GM21825 (cell line): ENCODE data around the gene RD3L.
A peak's percentile ranks its signal among the peaks of the same experiment; 100 is the strongest.
"Not testable (repeated sequence)": the region's sequence is repeated elsewhere in the genome, so short reads cannot be mapped to it uniquely, and the experiment has no call there.

Source experiments
- ATAC-seq: cut with Tn5 transposase; IDR thresholded peaks from one replicate; pipeline ENCODE4 v1.9.1; 2021; ENCODE audit warnings: mild to moderate bottlenecking, moderate library complexity; ENCODE audit not compliant: unreplicated experiment

Gene RD3L

GRCh38 chr14:103928011-103928890 lies 14.1 kb downstream of the RD3L start, which contains the start of gene TDRD9:
TDRD9 (plus strand) TSS chr14:103928456; CDS start chr14:103928510, 54 bp downstream.
- no peak for ATAC-seq

GRCh38 chr14:103927566-103927965 lies 14.8 kb downstream of the RD3L start:
- ATAC-seq, result no peak

- ATAC-seq, result no peak
Measured at GRCh38 chr14:103925316-103925715, 17.0 kb downstream of the RD3L start.

- ATAC-seq, result no peak
Measured at GRCh38 chr14:103923863-103924262, 18.5 kb downstream of the RD3L start.

- ATAC-seq, result not testable (repeated sequence)
Measured at GRCh38 chr14:103921855-103922200, 20.5 kb downstream of the RD3L start.

DNA sequence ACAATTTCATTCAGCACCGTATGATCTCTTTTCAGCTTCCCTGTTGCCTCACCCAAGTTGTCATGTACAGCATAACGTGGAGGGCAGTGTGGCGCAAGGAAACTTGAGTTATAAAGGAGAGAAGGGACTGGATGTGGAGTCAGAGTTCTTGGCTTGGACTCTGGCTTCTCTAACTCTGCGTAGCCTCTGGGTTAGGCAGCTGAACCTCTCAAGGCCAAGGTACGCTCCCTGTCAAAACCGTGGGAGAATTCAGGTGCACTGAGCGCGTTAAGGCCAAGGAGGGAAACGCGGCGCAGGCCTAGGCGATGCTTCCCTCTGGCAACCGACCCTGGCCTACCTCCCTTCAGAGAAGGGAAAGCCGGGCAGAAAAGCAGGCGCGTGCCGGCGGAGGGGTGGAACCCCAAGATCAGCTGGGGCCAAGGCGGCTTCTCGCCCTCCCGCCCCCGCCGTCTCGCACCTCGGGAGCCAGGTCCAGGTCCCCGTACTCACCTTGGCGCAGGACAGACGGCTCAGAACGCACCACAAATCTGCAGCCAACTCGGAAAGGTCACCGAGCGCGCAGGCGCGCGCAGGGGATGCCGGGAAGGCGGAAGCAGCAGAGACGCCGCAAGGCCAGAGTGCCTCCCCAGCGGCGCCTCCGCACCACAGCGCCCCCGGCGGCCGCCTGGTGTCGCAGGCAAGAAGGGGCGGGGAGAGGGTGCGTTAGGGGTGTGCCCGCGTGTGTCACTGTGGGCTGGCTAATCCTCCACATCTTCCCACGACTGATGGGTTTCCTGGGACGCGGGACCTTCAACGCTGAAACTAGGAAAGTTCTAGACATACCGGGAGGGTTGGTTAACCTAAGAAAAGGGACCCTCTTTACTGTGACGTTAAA lies 21.1 kb downstream of the RD3L start:
- peak; percentile 97 for ATAC-seq

DNA sequence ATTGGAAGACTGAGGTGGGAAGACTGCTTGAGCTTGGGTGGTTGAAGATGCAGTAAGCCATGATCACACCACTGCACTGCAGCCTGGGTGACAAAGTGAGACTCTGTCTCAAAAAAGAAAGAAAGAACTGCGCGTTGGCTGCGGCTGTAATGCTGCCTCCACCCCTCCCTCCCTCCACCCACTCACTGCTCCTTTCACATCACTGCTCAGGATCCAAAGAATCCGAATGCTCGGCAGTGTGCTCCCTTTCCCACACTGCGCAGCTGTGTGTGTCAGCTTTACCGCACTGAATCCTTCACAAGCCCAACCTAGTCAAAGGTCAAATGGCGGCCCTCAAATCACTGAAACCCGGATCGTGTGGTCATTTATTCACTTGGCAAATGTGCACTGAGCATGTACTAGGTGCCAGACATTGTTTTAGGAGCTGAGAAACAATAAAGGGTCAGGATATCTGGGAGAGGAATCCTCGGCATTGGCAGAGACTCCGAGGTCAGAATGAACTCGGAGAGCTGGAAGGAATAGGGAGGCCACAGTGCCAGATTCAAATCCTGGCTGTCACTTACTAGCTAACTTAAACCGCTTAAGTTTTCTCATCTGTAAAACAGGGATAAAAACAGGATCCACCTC lies 25.6 kb downstream of the RD3L start:
- ATAC-seq, result no peak

DNA sequence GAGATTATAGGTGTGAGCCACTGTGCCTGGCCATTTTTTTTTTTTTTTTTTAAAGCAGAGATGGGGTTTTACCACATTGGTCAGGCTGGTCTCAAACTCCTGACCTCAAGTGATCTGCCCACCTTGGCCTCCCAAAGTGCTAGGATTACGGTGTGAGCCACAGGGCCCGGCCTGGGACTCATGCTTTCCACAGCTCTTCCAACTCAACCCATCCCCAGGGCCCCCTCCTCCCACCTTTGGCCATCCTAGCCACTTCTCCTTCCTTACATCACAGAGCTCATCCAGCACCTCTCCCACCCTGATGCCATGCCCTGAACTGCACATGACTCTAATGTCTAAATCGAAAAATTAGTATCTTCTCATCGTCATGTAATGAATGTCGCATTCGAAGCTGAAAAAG lies 26.7 kb downstream of the RD3L start:
- no peak for ATAC-seq

- ATAC-seq, result no peak
Measured at GRCh38 chr14:103910984-103911383, 31.3 kb downstream of the RD3L start.

DNA sequence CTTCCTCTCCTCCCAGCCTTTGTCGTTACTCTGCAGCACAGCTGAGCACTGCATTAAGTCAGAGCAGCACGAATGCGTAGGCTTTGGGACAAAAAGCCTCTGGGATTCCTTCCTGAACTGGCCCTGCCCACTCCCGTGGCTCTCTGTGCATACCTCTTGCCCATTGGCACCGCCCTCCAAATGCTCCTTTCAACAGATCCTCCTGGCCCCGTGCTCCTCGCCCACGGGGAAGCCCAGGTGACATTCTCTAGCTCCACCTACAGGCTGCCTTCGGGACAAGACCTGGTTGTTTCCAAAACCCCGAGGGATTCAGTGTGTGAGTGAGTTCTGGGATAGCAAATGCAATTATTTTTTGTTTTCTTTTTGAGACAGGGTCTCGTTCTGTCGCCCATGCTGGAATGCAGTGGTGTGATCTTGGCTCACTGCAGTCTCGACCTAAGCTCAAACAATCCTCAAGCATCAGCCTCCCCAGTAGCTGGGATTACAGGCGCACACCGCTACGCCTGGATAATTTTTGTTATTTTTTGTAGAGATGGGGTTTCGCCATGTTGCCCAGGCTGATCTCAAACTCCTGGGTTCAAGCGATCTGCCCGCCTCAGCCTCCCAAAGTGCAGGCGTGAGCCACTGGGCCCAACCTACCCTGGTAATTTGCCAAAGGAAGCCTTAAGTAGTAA lies 31.9 kb downstream of the RD3L start:
- peak; percentile 64 for ATAC-seq

- ATAC-seq, result no peak
Measured at GRCh38 chr14:103909531-103910261, 32.6 kb downstream of the RD3L start.

- ATAC-seq, result no peak
Measured at GRCh38 chr14:103908580-103908979, 33.7 kb downstream of the RD3L start.

- ATAC-seq, result no peak
Measured at GRCh38 chr14:103905842-103906456, 36.4 kb downstream of the RD3L start.

DNA sequence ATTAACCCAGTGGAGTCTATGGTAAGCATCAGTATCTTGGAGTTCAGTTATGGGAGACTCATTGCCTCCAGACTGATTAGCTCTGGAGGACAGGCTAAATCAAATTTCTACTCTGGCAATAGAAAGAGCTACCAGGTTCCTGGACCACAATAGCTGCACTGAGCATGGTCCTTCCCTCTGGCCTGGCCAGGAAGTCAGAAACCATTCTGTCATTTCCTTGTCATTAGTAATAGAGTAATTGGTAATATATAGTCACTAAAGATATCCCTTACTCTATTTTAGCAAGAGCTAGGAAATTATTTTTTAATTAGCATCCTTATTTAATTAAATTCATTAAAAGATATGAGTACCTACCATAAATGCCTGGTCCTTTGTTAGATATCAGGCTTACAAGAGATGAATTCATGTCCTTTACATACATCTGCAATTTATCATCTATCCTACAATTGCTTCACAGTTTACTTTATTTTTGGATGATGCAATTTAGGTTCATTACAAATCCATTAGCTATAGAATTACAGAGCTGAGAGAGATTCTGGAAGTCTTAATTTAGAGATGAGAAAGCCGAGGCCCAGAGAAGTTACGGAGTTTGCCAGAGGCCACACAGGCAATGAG lies 37.7 kb downstream of the RD3L start:
- no peak for ATAC-seq

GRCh38 chr14:103899833-103900232 lies 42.5 kb downstream of the RD3L start:
- no peak for ATAC-seq

- no peak for ATAC-seq
Measured at GRCh38 chr14:103899316-103899715, 43.0 kb downstream of the RD3L start.

DNA sequence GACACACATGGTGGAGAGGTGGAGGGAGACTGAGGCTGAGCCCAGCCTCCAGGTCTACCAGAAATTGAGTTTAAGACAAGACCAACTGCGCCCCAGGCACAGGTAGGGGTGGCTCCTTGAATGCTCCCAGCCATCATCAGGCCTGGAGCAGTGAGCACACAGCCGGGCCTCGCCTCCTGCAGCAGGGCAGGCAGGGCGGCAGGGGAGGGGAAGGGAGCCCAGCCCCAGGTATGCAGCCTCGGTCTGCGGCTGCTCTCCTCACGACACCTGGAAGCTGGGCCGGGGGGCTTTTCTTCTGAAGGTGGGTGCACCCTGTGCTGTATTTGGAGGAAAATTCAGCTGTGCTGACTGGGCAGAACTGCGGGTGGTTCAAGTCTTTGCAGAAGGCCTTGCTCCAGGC lies 43.6 kb downstream of the RD3L start:
- ATAC-seq, result no peak

DNA sequence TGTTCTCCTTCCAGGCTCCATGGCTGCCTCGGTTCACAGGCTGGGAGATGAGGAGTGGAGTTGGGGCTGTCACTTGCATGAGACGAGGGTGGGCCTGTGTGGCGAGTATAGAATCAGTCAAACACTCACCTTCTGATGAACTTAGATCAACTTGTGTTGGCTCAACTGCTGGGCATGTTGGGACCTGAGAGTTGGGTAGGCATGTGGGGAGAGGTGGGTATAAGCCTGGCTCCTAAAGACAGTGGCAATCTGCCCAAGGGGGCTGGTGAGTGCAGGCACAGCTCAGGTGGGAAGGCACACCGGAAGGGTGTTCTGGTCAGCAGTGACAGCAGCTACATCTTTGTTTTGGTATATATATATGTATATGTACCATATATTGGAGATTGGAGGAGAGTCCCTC lies 44.1 kb downstream of the RD3L start:
- no peak for ATAC-seq
